GM23248 (cell line): Measurements from ENCODE around the gene IBA57. TPM values are rescaled to one million over a fixed set of nuclear protein-coding genes. Genes with fewer than 3 reads are reported as not detected.

Source experiments
- DNase-seq: peaks from one replicate; pipeline ENCODE4 v3.0.0-alpha.2; 2015
- H2AFZ ChIP-seq: fragments of 200-600 bp; sonication (generic); 2 replicates; pipeline ENCODE4 v1.6.1; 2016; ENCODE audit warnings: antibody characterized with exemption
- H3F3A ChIP-seq: fragments of 200-600 bp; sonication (generic); 2 replicates; pipeline ENCODE4 v1.6.1; 2016; ENCODE audit warnings: mild to moderate bottlenecking, antibody characterized with exemption, mixed run types; ENCODE audit not compliant: insufficient read depth
- H3K27ac ChIP-seq: fragments of 200-600 bp; sonication (generic); 2 replicates; pipeline ENCODE4 v1.5.1; 2016; ENCODE audit warnings: mild to moderate bottlenecking
- H3K27me3 ChIP-seq: fragments of 200-600 bp; sonication (generic); replicated peaks from 2 replicates; pipeline ENCODE4 v1.6.1; 2016; ENCODE audit warnings: mild to moderate bottlenecking; ENCODE audit not compliant: insufficient read depth
- H3K36me3 ChIP-seq: fragments of 200-600 bp; sonication (generic); 2 replicates; pipeline ENCODE4 v1.6.1; 2016; ENCODE audit warnings: low read depth, mild to moderate bottlenecking
- H3K4me1 ChIP-seq: fragments of 200-600 bp; sonication (generic); 2 replicates; pipeline ENCODE4 v1.6.1; 2016; ENCODE audit warnings: mild to moderate bottlenecking; ENCODE audit not compliant: insufficient read depth
- H3K4me2 ChIP-seq: fragments of 200-600 bp; sonication (generic); one replicate; pipeline ENCODE4 v1.6.1; 2016; ENCODE audit warnings: mild to moderate bottlenecking; ENCODE audit not compliant: unreplicated experiment
- H3K4me3 ChIP-seq: fragments of 200-600 bp; sonication (generic); 2 replicates; pipeline ENCODE4 v1.5.1; 2016; ENCODE audit warnings: mild to moderate bottlenecking
- H3K79me2 ChIP-seq: fragments of 200-600 bp; sonication (generic); 2 replicates; pipeline ENCODE4 v1.6.1; 2016; ENCODE audit warnings: mild to moderate bottlenecking; ENCODE audit not compliant: insufficient read depth
- H3K9ac ChIP-seq: fragments of 200-600 bp; sonication (generic); 2 replicates; pipeline ENCODE4 v1.6.1; 2016; ENCODE audit warnings: mild to moderate bottlenecking
- H3K9me2 ChIP-seq: fragments of 200-600 bp; sonication (generic); 2 replicates; pipeline ENCODE4 v1.6.1; 2016; ENCODE audit warnings: mixed run types, mild to moderate bottlenecking, moderate library complexity; ENCODE audit not compliant: insufficient read depth
- H3K9me3 ChIP-seq: fragments of 200-600 bp; sonication (generic); one replicate; pipeline ENCODE4 v1.6.1; 2017; ENCODE audit warnings: low read depth
- H4K20me1 ChIP-seq: fragments of 200-600 bp; sonication (generic); 2 replicates; pipeline ENCODE4 v1.6.0; 2016; ENCODE audit not compliant: insufficient read depth
- EZH2 ChIP-seq: fragments of 200-600 bp; sonication (generic); IDR thresholded peaks from 2 replicates; pipeline ENCODE4 v1.6.1; 2018; ENCODE audit warnings: antibody characterized with exemption, mild to moderate bottlenecking; ENCODE audit not compliant: insufficient read depth, poor library complexity, severe bottlenecking
- EZH2phosphoT487 ChIP-seq: fragments of 200-600 bp; sonication (generic); IDR thresholded peaks from 2 replicates; pipeline ENCODE4 v1.6.1; 2018; ENCODE audit warnings: antibody characterized with exemption, moderate library complexity, mild to moderate bottlenecking, low read depth; ENCODE audit not compliant: insufficient read depth
- WGBS, 2 experiments: methylation state at CpG; one replicate each; pipeline ENCODE4 v1.1.6; 2015 to 2017; ENCODE audit warnings: low lambda C conversion rate in 2 of 2, low coverage in 1 of 2; ENCODE audit errors: missing lambda C conversion rate in 2 of 2; 5-methylcytosine and 5-hydroxymethylcytosine counted together
- in situ Hi-C: fragments of 300-500 bp; cut with MboI; formaldehyde crosslinking; loops from 2 replicates; pipeline ENCODE4 v1.15.0; 2020
- polyA plus RNA-seq: library from polyadenylated mRNA; unstranded; fragments of >200 nt; fragmentation: Nextera tagmentation; extraction: Ambion mirVana; gene quantifications from 2 replicates; pipeline ENCODE4 v1.2.1, GENCODE V29; 2016
- total RNA-seq: library from RNA; depleted of rRNA; stranded (reverse); fragments of >200 nt; shearing (Covaris generic); gene quantifications from 2 replicates; pipeline ENCODE4 v1.2.3, GENCODE V29; 2014

Gene IBA57
- total and polyA plus RNA-seq, 2 experiments from 2014 or later: 2.0 to 2.9 TPM

DNA sequence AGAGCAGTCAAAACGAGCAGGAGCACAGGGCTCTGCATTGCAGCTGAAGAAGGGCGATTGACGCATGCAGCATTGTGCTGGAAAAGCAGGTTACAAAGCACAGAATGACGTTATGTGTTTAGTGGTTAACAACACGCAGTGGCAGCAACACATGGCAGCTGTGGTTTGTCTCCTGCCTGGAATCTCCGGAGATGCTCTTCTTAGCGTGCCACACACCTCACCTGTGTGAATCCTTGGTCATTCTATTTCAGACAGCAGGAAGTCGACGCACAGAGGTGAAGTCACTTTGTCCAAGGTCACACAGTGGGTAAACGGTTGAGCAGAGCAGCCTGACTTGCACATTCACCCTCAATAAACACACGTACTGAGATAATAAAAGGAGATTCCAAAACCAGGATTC, 56.9 kb downstream of the IBA57 start:
- Histone ChIP-seq H3K4me1 (peaks cover 4% of the 10 kb centered on the region; the same call in 1 of the 2 replicates), H3K4me2 (no peak overlapping the region), H3K27ac (no peak overlapping the region), H3K27me3 (no peaks in the 10 kb centered on the region), H3K36me3 (no peaks in the 10 kb centered on the region), H3K79me2 (no peaks in the 10 kb centered on the region), H3K9ac (no peak overlapping the region), H4K20me1 (no peaks in the 10 kb centered on the region), H2AFZ (no peak overlapping the region), H3F3A (0 out of 2 replicates have a peak, but pooled peaks cover 3% of the 10 kb centered on the region), H3K9me2 (no peaks in the 10 kb centered on the region), H3K4me3 (no peak overlapping the region), H3K9me3 (no peaks in the 10 kb centered on the region)
- DNase-seq: no peak
- WGBS, 2 experiments: 83 to 85% methylated on average over 11 of the region's 11 CpGs
- TF ChIP-seq EZH2: no peak
- TF ChIP-seq EZH2phosphoT487: no peak
- in situ Hi-C loops: no loop called here

DNA sequence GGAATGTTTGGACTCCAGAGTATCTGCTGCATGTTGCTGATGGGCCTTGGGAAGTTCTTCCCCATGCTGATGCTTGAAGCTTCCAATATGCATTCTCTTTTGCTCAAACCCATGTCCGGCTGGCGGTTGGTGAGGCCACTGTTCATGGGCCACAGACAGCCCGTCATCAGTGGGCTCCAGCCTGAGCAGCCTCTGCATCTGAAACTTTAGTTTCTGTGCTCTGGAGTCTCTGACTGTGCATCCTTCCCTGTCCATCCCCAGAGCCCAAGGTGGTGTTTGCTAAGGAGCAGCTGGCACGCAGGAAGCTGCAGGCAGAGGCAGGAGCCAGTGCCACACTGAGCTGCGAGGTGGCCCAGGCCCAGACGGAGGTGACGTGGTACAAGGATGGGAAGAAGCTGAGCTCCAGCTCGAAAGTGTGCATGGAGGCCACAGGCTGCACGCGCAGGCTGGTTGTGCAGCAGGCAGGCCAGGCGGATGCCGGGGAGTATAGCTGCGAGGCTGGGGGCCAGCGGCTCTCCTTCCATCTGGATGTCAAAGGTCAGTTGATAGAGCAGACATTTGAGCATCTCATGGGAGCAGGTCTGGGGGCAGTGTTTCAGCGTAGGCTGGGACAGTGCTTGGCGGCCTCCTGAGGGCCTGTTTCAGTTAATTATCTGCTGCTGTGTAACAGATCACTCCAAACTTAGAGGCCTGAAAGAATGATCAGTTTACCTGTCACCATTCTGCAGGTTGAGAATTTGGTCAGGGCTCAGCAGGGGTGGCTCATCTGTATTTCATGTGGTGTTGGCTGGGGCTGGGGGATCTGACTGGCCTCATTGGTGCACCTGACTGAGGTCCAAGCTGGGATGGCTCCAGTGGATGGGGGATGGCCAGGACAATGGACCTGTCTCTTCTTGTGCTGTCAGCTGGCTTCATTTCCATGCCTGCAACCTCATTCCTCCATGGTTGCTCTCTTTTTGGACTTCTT, 58.9 kb downstream of the IBA57 start:
- Histone ChIP-seq H3K9me2 (no peaks in the 10 kb centered on the region), H3K27me3 (no peaks in the 10 kb centered on the region), H3K9me3 (no peaks in the 10 kb centered on the region), H4K20me1 (no peaks in the 10 kb centered on the region), H3K4me3 (no peak overlapping the region), H3K36me3 (no peaks in the 10 kb centered on the region), H3K27ac (no peak overlapping the region), H3K9ac (no peak overlapping the region), H3K4me2 (no peak overlapping the region), H3K79me2 (no peaks in the 10 kb centered on the region), H3K4me1 (peaks cover 21% of the 10 kb centered on the region), H2AFZ (no peak overlapping the region), H3F3A (peaks cover 14% of the 10 kb centered on the region)
- TF ChIP-seq EZH2 (no peak), EZH2phosphoT487 (no peak)
- no peak for DNase-seq
- in situ Hi-C loops: no loop called here
- 85 to 89% methylated on average over 13 to 15 of the region's 16 CpGs for WGBS, 2 experiments

- WGBS, 2 experiments: 0 to 2% methylated on average over 2 of the region's 2 CpGs
- Histone ChIP-seq H3K79me2 (no peaks in the 10 kb centered on the region), H4K20me1 (no peaks in the 10 kb centered on the region), H3K4me1 (peaks cover 21% of the 10 kb centered on the region), H3K4me3 (no peak overlapping the region), H3K36me3 (no peaks in the 10 kb centered on the region), H3K27me3 (no peaks in the 10 kb centered on the region), H3K9me2 (no peaks in the 10 kb centered on the region), H3K4me2 (no peak overlapping the region), H3K9me3 (no peaks in the 10 kb centered on the region), H2AFZ (no peak overlapping the region), H3F3A (peaks cover 14% of the 10 kb centered on the region), H3K27ac (no peak overlapping the region), H3K9ac (no peak overlapping the region)
- in situ Hi-C loops: no loop called here
- DNase-seq: no peak
- no peak for TF ChIP-seq EZH2phosphoT487
- no peak for TF ChIP-seq EZH2
Measured at GRCh38 chr1:228225165-228225710, 59.6 kb downstream of the IBA57 start.

DNA sequence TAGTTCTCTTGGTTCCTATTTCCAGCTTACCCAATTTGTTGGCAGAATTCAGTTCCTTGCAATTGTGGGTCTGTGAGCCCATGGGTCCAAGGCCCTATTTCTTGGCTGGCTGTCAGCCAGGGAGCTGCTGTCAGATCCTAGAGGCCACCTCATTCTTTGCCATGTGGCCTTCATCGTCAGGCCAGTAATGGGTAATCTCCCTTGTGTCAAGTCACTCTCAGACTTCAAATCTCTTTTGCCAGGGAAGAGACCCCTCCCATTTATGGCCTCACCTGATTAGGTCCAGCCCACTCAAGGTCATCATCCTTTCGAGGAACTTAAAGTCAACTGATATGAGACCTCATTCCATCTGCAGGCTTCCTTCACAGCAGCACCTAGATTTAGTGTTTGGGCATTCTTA, 60.1 kb downstream of the IBA57 start:
- H3F3A ChIP-seq: peaks cover 14% of the 10 kb centered on the region
- no peak overlapping the region for H3K27ac ChIP-seq
- DNase-seq: no peak
- no peak for TF ChIP-seq EZH2phosphoT487
- no peak for TF ChIP-seq EZH2
- H3K27me3 ChIP-seq: no peaks in the 10 kb centered on the region
- no peak overlapping the region for H2AFZ ChIP-seq
- H3K9me3 ChIP-seq: no peaks in the 10 kb centered on the region
- no peak overlapping the region for H3K9ac ChIP-seq
- no peaks in the 10 kb centered on the region for H3K79me2 ChIP-seq
- H3K9me2 ChIP-seq: no peaks in the 10 kb centered on the region
- WGBS, 2 experiments: 75 to 83% methylated on average over 2 of the region's 2 CpGs
- no peak overlapping the region for H3K4me3 ChIP-seq
- no peaks in the 10 kb centered on the region for H3K36me3 ChIP-seq
- H4K20me1 ChIP-seq: no peaks in the 10 kb centered on the region
- in situ Hi-C loops: no loop called here
- H3K4me2 ChIP-seq: no peak overlapping the region
- peaks cover 21% of the 10 kb centered on the region for H3K4me1 ChIP-seq
